Vagina (tissue), 2 donors: ENCODE results near the gene MBOAT2.

Experiments
- POLR2AphosphoS5 ChIP-seq, 2 donors: sonication (generic); formaldehyde crosslinking; IDR thresholded peaks; one replicate each; pipeline ENCODE4 v1.9.0; 2017; ENCODE audit warnings: antibody characterized with exemption in 2 of 2, mild to moderate bottlenecking in 2 of 2, low read depth in 1 of 2; ENCODE audit not compliant: insufficient read depth in 1 of 2
- TF ChIP-seq, protein P1 (sequence below), 3 experiments: fragments of 450-650 bp in 2 of 3; fragments of 200-600 bp in 1 of 3; sonication (generic) in 1 of 3; IDR thresholded peaks; one replicate each; pipeline ENCODE4 v1.5.1; 2017 to 2019; ENCODE audit warnings: antibody characterized with exemption in 3 of 3, mild to moderate bottlenecking in 2 of 3, moderate library complexity in 2 of 3

DNA sequence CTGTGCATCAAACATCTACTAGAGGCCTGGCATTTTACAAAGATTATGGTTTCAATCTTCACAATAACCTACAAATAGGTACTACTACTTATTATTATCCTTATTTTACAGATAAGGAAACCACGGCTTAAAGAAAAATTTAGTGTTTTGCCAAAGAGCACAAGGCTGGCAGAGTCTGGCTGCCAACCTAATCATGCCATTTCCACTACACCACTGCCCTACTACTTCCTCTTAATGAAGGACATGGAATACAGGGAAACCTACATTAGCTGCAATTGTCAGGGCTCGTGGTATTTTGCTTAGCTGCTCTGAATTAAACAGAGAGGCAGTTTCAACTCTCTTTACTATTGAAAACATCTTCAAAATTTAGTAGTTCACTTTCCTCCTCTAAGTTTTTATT lies 5.9 kb downstream of the MBOAT2 start:
- no peak for TF ChIP-seq POLR2AphosphoS5 (IDR thresholded peaks at IDR 0.05; ENCODE audit: insufficient read depth in 1 of 2, low read depth in 1 of 2)
- TF ChIP-seq, protein P1, sequence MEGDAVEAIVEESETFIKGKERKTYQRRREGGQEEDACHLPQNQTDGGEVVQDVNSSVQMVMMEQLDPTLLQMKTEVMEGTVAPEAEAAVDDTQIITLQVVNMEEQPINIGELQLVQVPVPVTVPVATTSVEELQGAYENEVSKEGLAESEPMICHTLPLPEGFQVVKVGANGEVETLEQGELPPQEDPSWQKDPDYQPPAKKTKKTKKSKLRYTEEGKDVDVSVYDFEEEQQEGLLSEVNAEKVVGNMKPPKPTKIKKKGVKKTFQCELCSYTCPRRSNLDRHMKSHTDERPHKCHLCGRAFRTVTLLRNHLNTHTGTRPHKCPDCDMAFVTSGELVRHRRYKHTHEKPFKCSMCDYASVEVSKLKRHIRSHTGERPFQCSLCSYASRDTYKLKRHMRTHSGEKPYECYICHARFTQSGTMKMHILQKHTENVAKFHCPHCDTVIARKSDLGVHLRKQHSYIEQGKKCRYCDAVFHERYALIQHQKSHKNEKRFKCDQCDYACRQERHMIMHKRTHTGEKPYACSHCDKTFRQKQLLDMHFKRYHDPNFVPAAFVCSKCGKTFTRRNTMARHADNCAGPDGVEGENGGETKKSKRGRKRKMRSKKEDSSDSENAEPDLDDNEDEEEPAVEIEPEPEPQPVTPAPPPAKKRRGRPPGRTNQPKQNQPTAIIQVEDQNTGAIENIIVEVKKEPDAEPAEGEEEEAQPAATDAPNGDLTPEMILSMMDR (IDR thresholded peaks at IDR 0.05), result no peak
